ENCODE data around the gene MEIS2.

The MEIS2 gene

GRCh38 chr15:37078566-37078965 lies 21.8 kb downstream of the MEIS2 start:
- H3K36me3 ChIP-seq (ENCODE audit: control insufficient read depth, insufficient read depth, low read length), result no peaks in the 10 kb centered on the region; the same call in 1 of the 2 replicates
- no peak for TF ChIP-seq CTCF (IDR thresholded peaks at IDR 0.05; ENCODE audit: insufficient read depth, low read length, poor library complexity, severe bottlenecking)
- no peak overlapping the region for H3K4me3 ChIP-seq (replicated peaks; ENCODE audit: low read depth, low read length)
- DNase-seq (ENCODE audit: extremely low read depth, insufficient read length), result no peak
- no peaks in the 10 kb centered on the region for H3K27me3 ChIP-seq (replicated peaks; ENCODE audit: control insufficient read depth, insufficient read depth, low read length)

GRCh38 chr15:37077623-37078351 lies 22.6 kb downstream of the MEIS2 start:
- H3K27me3 ChIP-seq (replicated peaks; ENCODE audit: control insufficient read depth, insufficient read depth, low read length), result no peaks in the 10 kb centered on the region
- H3K4me3 ChIP-seq (replicated peaks; ENCODE audit: low read depth, low read length), result no peak overlapping the region
- no peak for DNase-seq (ENCODE audit: extremely low read depth, insufficient read length)
- TF ChIP-seq CTCF (IDR thresholded peaks at IDR 0.05; ENCODE audit: insufficient read depth, low read length, poor library complexity, severe bottlenecking), result no peak
- H3K36me3 ChIP-seq (ENCODE audit: control insufficient read depth, insufficient read depth, low read length), result no peaks in the 10 kb centered on the region; the same call in 1 of the 2 replicates

GRCh38 chr15:37076543-37076942 lies 23.8 kb downstream of the MEIS2 start:
- Histone ChIP-seq H3K36me3 (ENCODE audit: control insufficient read depth, insufficient read depth, low read length) (no peaks in the 10 kb centered on the region; the same call in 1 of the 2 replicates), H3K27me3 (replicated peaks; ENCODE audit: control insufficient read depth, insufficient read depth, low read length) (no peaks in the 10 kb centered on the region), H3K4me3 (replicated peaks; ENCODE audit: low read depth, low read length) (no peak overlapping the region)
- no peak for TF ChIP-seq CTCF (IDR thresholded peaks at IDR 0.05; ENCODE audit: insufficient read depth, low read length, poor library complexity, severe bottlenecking)
- DNase-seq (ENCODE audit: extremely low read depth, insufficient read length), result no peak

- Histone ChIP-seq H3K27me3 (replicated peaks; ENCODE audit: control insufficient read depth, insufficient read depth, low read length) (no peaks in the 10 kb centered on the region), H3K4me3 (replicated peaks; ENCODE audit: low read depth, low read length) (peak overlapping the region; percentile 31; the same call in 1 of the 2 replicates), H3K36me3 (ENCODE audit: control insufficient read depth, insufficient read depth, low read length) (no peaks in the 10 kb centered on the region; the same call in 1 of the 2 replicates)
- no peak for DNase-seq (ENCODE audit: extremely low read depth, insufficient read length)
- no peak for TF ChIP-seq CTCF (IDR thresholded peaks at IDR 0.05; ENCODE audit: insufficient read depth, low read length, poor library complexity, severe bottlenecking)
Measured at GRCh38 chr15:37075777-37076176, 24.6 kb downstream of the MEIS2 start.

- peaks cover 1% of the 10 kb centered on the region for H3K36me3 ChIP-seq (ENCODE audit: control insufficient read depth, insufficient read depth, low read length)
- no peak for DNase-seq (ENCODE audit: extremely low read depth, insufficient read length)
- no peaks in the 10 kb centered on the region for H3K27me3 ChIP-seq (replicated peaks; ENCODE audit: control insufficient read depth, insufficient read depth, low read length)
- H3K4me3 ChIP-seq (replicated peaks; ENCODE audit: low read depth, low read length), result no peak overlapping the region
- TF ChIP-seq CTCF (IDR thresholded peaks at IDR 0.05; ENCODE audit: insufficient read depth, low read length, poor library complexity, severe bottlenecking), result no peak
Measured at GRCh38 chr15:37072181-37072580, 28.2 kb downstream of the MEIS2 start.

Measured in GM06990 (cell line).